Kidney (tissue), 14 donors: ENCODE results near the gene ATP8A2. TPM values are rescaled to one million over a fixed set of nuclear protein-coding genes. Genes with fewer than 3 reads are reported as not detected.

Experiments
- DNase-seq, 5 donors: peaks; one replicate each; pipeline ENCODE4 v3.0.0-alpha.2; 2013 to 2020
- FAIRE-seq: peaks from 2 replicates; lab custom pipeline; 2012; peaks lifted over from hg19 to GRCh38; lab: Jason Lieb, UNC
- H3K27ac ChIP-seq, 2 donors: one replicate each; pipeline ENCODE4 v1.7.0; 2013; ENCODE audit warnings: low read depth in 2 of 2, low read length in 2 of 2, inconsistent platforms in 1 of 2
- H3K27me3 ChIP-seq: one replicate; pipeline ENCODE4 v1.7.1; 2013; ENCODE audit warnings: low read length, inconsistent platforms; ENCODE audit not compliant: control insufficient read depth, insufficient read depth
- H3K36me3 ChIP-seq, 3 donors: one replicate each; pipeline versions ENCODE4 v1.7.0 to v1.7.1; 2013; ENCODE audit warnings: low read length in 3 of 3, control low read depth in 1 of 3, inconsistent platforms in 1 of 3; ENCODE audit not compliant: insufficient read depth in 3 of 3, control insufficient read depth in 2 of 3
- H3K4me1 ChIP-seq, 3 donors: one replicate each; pipeline versions ENCODE4 v1.7.0 to v1.7.1; 2013; ENCODE audit warnings: low read length in 3 of 3, inconsistent platforms in 1 of 3, low read depth in 1 of 3; ENCODE audit not compliant: control insufficient read depth in 2 of 3, insufficient read depth in 2 of 3
- H3K4me3 ChIP-seq, 3 donors: one replicate each; pipeline versions ENCODE4 v1.7.0 to v1.8.1; 2013; ENCODE audit warnings: low read length in 3 of 3, control low read depth in 1 of 3, inconsistent platforms in 1 of 3
- H3K9ac ChIP-seq, 3 donors: one replicate each; pipeline versions ENCODE4 v1.7.0 to v1.7.1; 2013; ENCODE audit warnings: low read length in 3 of 3, control low read depth in 1 of 3, inconsistent platforms in 1 of 3
- H3K9me3 ChIP-seq, 3 donors: one replicate each; pipeline versions ENCODE4 v1.7.0 to v1.7.1; 2013; ENCODE audit warnings: low read length in 3 of 3, control low read depth in 1 of 3, inconsistent platforms in 1 of 3; ENCODE audit not compliant: control insufficient read depth in 2 of 3, insufficient read depth in 1 of 3
- intact Hi-C: fragments of 100-400 bp; cut with DNase I; formaldehyde crosslinking; loops from one replicate; pipeline ENCODE4 v1.11.1; 2022
- polyA plus RNA-seq: library from polyadenylated mRNA; stranded (reverse); fragments of 350-450 nt; fragmentation: Illumina TruSeq; extraction: RNeasy Lipid Tissue Mini Kit (QIAGEN cat#74804); gene quantifications from one replicate; pipeline ENCODE4 v1.2.3, GENCODE V29; 2014; ENCODE audit warnings: low read depth, low replicate concordance; ENCODE audit not compliant: insufficient read depth
- total RNA-seq: library from RNA; stranded (reverse); fragmentation: NEBNext Ultra II Directional; extraction: Animal tissue kit (Norgen Biotek cat#: 25700); gene quantifications from one replicate; pipeline ENCODE4 v1.2.1, GENCODE V29; 2021
- TF ChIP-seq, protein P1 (sequence below): IDR thresholded peaks from 3 replicates; pipeline ENCODE4 v1.5.1; 2012; ENCODE audit warnings: mild to moderate bottlenecking, moderate library complexity, borderline replicate concordance; ENCODE audit not compliant: insufficient read depth; ENCODE audit errors: extremely low read depth
- donor health status: control.
- donor health status: control.
- donor health status: control.
- donor health status: control.
- donor health status: control.
- donor health status: DM: yes; HTN: yes; CAD: no.
- donor health status: Normal renal cell carcinoma (clear cell type).

ATP8A2 gene
- total and polyA plus RNA-seq, 2 donors from 2014 or later: 0.50 to 0.73 TPM

GRCh38 chr13:25699600-25699999, 327.8 kb downstream of the ATP8A2 start:
- no peak for FAIRE-seq
- H3K27ac ChIP-seq: no peak overlapping the region
- no peak overlapping the region for H3K9ac ChIP-seq
- no peaks in the 10 kb centered on the region for H3K27me3 ChIP-seq
- H3K4me1 ChIP-seq: no peaks in the 10 kb centered on the region
- H3K36me3 ChIP-seq: no peaks in the 10 kb centered on the region
- no peak overlapping the region for H3K4me3 ChIP-seq
- H3K9me3 ChIP-seq: no peaks in the 10 kb centered on the region
- DNase-seq: no peak
- TF ChIP-seq, protein P1, sequence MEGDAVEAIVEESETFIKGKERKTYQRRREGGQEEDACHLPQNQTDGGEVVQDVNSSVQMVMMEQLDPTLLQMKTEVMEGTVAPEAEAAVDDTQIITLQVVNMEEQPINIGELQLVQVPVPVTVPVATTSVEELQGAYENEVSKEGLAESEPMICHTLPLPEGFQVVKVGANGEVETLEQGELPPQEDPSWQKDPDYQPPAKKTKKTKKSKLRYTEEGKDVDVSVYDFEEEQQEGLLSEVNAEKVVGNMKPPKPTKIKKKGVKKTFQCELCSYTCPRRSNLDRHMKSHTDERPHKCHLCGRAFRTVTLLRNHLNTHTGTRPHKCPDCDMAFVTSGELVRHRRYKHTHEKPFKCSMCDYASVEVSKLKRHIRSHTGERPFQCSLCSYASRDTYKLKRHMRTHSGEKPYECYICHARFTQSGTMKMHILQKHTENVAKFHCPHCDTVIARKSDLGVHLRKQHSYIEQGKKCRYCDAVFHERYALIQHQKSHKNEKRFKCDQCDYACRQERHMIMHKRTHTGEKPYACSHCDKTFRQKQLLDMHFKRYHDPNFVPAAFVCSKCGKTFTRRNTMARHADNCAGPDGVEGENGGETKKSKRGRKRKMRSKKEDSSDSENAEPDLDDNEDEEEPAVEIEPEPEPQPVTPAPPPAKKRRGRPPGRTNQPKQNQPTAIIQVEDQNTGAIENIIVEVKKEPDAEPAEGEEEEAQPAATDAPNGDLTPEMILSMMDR: no peak
- intact Hi-C loops: no loop called here

- Histone ChIP-seq H3K27ac (no peak overlapping the region), H3K4me3 (no peak overlapping the region), H3K4me1 (no peaks in the 10 kb centered on the region), H3K36me3 (no peaks in the 10 kb centered on the region), H3K9ac (no peak overlapping the region), H3K27me3 (no peaks in the 10 kb centered on the region), H3K9me3 (no peaks in the 10 kb centered on the region)
- intact Hi-C loops: no loop called here
- TF ChIP-seq, protein P1: no peak
- no peak for FAIRE-seq
- no peak for DNase-seq
Measured at GRCh38 chr13:25701304-25701703, 329.5 kb downstream of the ATP8A2 start.

DNA sequence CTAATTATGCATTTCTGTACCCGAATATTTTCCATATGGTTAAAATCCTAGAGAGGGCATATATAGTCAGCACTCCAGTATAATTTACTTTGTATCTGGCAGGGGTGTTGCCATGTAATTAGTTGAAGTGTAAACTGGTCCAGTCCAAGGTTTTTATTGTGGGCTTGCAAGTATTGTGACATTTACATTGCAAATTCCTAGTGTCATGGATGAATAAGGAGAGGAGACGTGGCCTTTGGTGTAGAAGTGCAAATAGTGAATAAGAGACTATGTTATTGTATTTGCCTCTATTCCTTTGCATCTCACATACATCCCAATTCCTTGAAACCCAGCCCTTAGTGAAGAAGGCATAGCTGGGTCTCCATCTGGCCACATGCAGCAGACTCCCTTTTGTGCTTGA, 330.6 kb downstream of the ATP8A2 start:
- H3K9ac ChIP-seq: no peak overlapping the region
- no peak overlapping the region for H3K27ac ChIP-seq
- FAIRE-seq: no peak
- DNase-seq: no peak
- TF ChIP-seq, protein P1: no peak
- no peaks in the 10 kb centered on the region for H3K4me1 ChIP-seq
- H3K4me3 ChIP-seq: no peak overlapping the region
- no peaks in the 10 kb centered on the region for H3K9me3 ChIP-seq
- intact Hi-C loops: no loop called here
- H3K36me3 ChIP-seq: no peaks in the 10 kb centered on the region
- H3K27me3 ChIP-seq: no peaks in the 10 kb centered on the region

DNA sequence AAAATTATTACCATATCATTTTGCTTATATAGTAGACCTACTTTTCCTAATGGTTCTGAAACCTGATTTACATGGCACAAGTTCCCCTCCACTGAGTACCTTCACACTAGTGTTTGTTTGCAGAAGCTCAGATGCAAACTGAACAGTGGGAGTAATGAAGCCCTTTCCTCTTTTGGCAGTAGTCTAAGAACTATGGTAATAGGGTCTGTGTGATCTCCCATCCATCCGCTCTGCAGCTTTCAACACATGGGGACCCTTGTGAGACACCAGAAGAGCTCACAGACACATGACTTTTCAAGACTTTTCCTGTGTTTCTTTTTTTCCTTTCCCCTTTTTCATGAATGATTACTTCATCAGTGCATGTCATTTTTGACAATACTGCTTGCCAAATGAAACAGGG, 336.0 kb downstream of the ATP8A2 start:
- FAIRE-seq (no peak), DNase-seq (peak in 2 of 5 donors; percentile 51 to 71)
- H3K27ac ChIP-seq: no peak overlapping the region
- TF ChIP-seq, protein P1: no peak
- H3K4me1 ChIP-seq: no peaks in the 10 kb centered on the region
- H3K27me3 ChIP-seq: no peaks in the 10 kb centered on the region
- no peaks in the 10 kb centered on the region for H3K36me3 ChIP-seq
- H3K4me3 ChIP-seq: no peak overlapping the region
- intact Hi-C loops: no loop called here
- H3K9me3 ChIP-seq: no peaks in the 10 kb centered on the region
- H3K9ac ChIP-seq: no peak overlapping the region
